Breast epithelium (tissue), 4 donors: ENCODE measurements around the gene RERE. TPM values are rescaled to one million over a fixed set of nuclear protein-coding genes. Genes with fewer than 3 reads are reported as not detected.

Source experiments
- DNase-seq, 2 donors: peaks; one replicate each; pipeline ENCODE4 v3.0.0-alpha.2; 2019; ENCODE audit warnings: low spot score in 2 of 2
- H3K27ac ChIP-seq, 2 donors: fragments of 200-600 bp; sonication (generic) in 1 of 2; one replicate each; pipeline ENCODE4 v1.5.1; 2016 to 2019; ENCODE audit warnings: mild to moderate bottlenecking in 1 of 2
- H3K27me3 ChIP-seq, 2 donors: fragments of 200-600 bp; sonication (generic) in 1 of 2; one replicate each; pipeline versions ENCODE4 v1.5.1 to v1.6.0; 2017 to 2019; ENCODE audit warnings: control low read depth in 1 of 2, mild to moderate bottlenecking in 1 of 2
- H3K36me3 ChIP-seq: fragments of 200-600 bp; one replicate; pipeline ENCODE4 v1.5.1; 2019
- H3K4me1 ChIP-seq, 2 donors: fragments of 200-600 bp; sonication (generic); one replicate each; pipeline ENCODE4 v1.5.1; 2016 to 2019; ENCODE audit warnings: control low read depth in 1 of 2
- H3K4me3 ChIP-seq, 3 donors: fragments of 200-600 bp; sonication (generic); 1 replicate in 2 of 3; 2 replicates in 1 of 3; pipeline ENCODE4 v1.5.1; 2016 to 2019; ENCODE audit warnings: mild to moderate bottlenecking in 3 of 3, moderate library complexity in 2 of 3
- H3K9me3 ChIP-seq, 2 donors: fragments of 200-600 bp; sonication (generic) in 1 of 2; one replicate each; pipeline ENCODE4 v1.5.1; 2016 to 2019; ENCODE audit warnings: control low read depth in 1 of 2
- POLR2A ChIP-seq: fragments of 450-650 bp; IDR thresholded peaks from one replicate; pipeline ENCODE4 v1.6.1; 2016; ENCODE audit warnings: antibody characterized with exemption, mild to moderate bottlenecking, moderate library complexity
- POLR2AphosphoS5 ChIP-seq, 3 donors: sonication (generic); formaldehyde crosslinking; IDR thresholded peaks; one replicate each; pipeline ENCODE4 v1.6.1; 2017; ENCODE audit warnings: antibody characterized with exemption in 3 of 3
- intact Hi-C: fragments of 100-400 bp; cut with DNase I; formaldehyde crosslinking; loops from one replicate; pipeline ENCODE4 v1.15.1; 2023; ENCODE audit warnings: low total_unique reads
- total RNA-seq, 3 donors: library from RNA; depleted of rRNA; stranded (reverse); fragments of >200 nt; gene quantifications; one replicate each; pipeline ENCODE4 v1.1.0, GENCODE V29; 2016
- TF ChIP-seq, protein P1 (sequence below), 3 donors: fragments of 450-650 bp; IDR thresholded peaks; one replicate each; pipeline ENCODE4 v1.5.1; 2016 to 2017; ENCODE audit warnings: antibody characterized with exemption in 3 of 3, mild to moderate bottlenecking in 3 of 3, moderate library complexity in 3 of 3

Gene RERE
- total RNA-seq, 3 donors from 2014 or later: 65.8 to 166 (median 123) TPM

DNA sequence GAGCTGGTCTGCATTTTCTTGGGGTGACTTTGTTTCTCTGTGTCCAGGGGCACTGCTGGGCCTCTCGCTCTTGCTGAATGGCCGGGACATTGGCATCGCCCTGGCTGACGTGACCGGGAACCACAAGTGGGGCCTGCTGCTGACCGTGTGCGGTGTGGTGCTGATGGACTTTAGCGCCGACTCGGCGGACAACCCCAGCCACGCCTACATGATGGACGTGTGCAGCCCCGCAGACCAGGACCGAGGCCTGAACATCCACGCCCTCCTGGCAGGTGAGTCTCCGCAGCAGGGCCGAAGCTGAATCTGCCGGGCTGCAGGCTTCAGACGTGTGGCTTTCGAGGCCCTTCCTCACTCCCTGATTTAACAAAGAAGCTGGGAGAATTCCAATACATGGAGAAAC lies 491.7 kb downstream of the RERE start:
- Histone ChIP-seq H3K9me3 (no peaks in the 10 kb centered on the region), H3K4me3 (no peak overlapping the region), H3K27ac (no peak overlapping the region), H3K27me3 (no peaks in the 10 kb centered on the region), H3K4me1 (no peaks in the 10 kb centered on the region), H3K36me3 (no peaks in the 10 kb centered on the region)
- TF ChIP-seq POLR2A: no peak
- TF ChIP-seq, protein P1, sequence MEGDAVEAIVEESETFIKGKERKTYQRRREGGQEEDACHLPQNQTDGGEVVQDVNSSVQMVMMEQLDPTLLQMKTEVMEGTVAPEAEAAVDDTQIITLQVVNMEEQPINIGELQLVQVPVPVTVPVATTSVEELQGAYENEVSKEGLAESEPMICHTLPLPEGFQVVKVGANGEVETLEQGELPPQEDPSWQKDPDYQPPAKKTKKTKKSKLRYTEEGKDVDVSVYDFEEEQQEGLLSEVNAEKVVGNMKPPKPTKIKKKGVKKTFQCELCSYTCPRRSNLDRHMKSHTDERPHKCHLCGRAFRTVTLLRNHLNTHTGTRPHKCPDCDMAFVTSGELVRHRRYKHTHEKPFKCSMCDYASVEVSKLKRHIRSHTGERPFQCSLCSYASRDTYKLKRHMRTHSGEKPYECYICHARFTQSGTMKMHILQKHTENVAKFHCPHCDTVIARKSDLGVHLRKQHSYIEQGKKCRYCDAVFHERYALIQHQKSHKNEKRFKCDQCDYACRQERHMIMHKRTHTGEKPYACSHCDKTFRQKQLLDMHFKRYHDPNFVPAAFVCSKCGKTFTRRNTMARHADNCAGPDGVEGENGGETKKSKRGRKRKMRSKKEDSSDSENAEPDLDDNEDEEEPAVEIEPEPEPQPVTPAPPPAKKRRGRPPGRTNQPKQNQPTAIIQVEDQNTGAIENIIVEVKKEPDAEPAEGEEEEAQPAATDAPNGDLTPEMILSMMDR (IDR thresholded peaks at IDR 0.05): no peak
- TF ChIP-seq POLR2AphosphoS5 (IDR thresholded peaks at IDR 0.05): no peak
- DNase-seq: no peak
- intact Hi-C loops: no loop called here

- no peaks in the 10 kb centered on the region for H3K4me1 ChIP-seq
- H3K4me3 ChIP-seq: no peak overlapping the region
Observed at GRCh38 chr1:8324176-8324810, 493.1 kb downstream of the RERE start.

GRCh38 chr1:8323706-8324105 lies 493.7 kb downstream of the RERE start:
- H3K36me3 ChIP-seq: no peaks in the 10 kb centered on the region
- H3K4me3 ChIP-seq: no peak overlapping the region
- H3K9me3 ChIP-seq: no peaks in the 10 kb centered on the region
- no peaks in the 10 kb centered on the region for H3K4me1 ChIP-seq
- no peak for DNase-seq
- no peaks in the 10 kb centered on the region for H3K27me3 ChIP-seq
- intact Hi-C loops: no loop called here
- H3K27ac ChIP-seq: no peak overlapping the region
- TF ChIP-seq, protein P1 (IDR thresholded peaks at IDR 0.05): no peak
- TF ChIP-seq POLR2AphosphoS5 (IDR thresholded peaks at IDR 0.05) (peak in 1 of 3 donors; percentile 10), POLR2A (no peak)

More at GRCh38 chr1:8324176-8324810, 493.1 kb downstream of the RERE start:
- H3K27ac ChIP-seq: no peak overlapping the region
- no peaks in the 10 kb centered on the region for H3K36me3 ChIP-seq
- intact Hi-C loops: no loop called here
- TF ChIP-seq POLR2A: no peak
- no peak for TF ChIP-seq POLR2AphosphoS5 (IDR thresholded peaks at IDR 0.05)
- TF ChIP-seq, protein P1 (IDR thresholded peaks at IDR 0.05): no peak
- H3K27me3 ChIP-seq: no peaks in the 10 kb centered on the region
- H3K9me3 ChIP-seq: no peaks in the 10 kb centered on the region
- DNase-seq: no peak

DNA sequence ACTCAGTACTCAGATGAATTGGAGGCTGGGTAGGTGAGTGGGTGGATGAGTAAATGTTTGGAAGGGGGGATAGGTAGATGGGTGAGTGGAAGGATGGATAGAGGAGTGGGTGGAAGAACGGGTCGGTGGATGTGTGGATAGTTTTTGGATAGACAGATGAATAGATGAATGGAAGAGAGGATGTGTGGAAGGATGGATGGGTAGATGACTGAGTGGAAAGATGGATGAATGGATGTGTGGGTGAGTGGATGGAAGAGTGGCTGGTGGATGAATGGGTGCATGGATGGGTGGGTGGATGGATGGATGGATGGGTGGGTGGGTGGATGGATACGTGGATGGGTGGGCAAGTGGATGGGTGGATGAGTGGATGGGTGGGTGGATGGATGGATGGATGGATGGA lies 495.8 kb downstream of the RERE start:
- intact Hi-C loops: no loop called here
- Histone ChIP-seq H3K4me1 (peaks cover 3 to 4% of the 10 kb centered on the region in 2 donors), H3K27ac (no peak overlapping the region), H3K36me3 (no peaks in the 10 kb centered on the region), H3K27me3 (no peaks in the 10 kb centered on the region), H3K9me3 (no peaks in the 10 kb centered on the region), H3K4me3 (no peak overlapping the region)
- no peak for DNase-seq
- TF ChIP-seq, protein P1 (IDR thresholded peaks at IDR 0.05): no peak
- no peak for TF ChIP-seq POLR2AphosphoS5 (IDR thresholded peaks at IDR 0.05)
- TF ChIP-seq POLR2A: no peak

DNA sequence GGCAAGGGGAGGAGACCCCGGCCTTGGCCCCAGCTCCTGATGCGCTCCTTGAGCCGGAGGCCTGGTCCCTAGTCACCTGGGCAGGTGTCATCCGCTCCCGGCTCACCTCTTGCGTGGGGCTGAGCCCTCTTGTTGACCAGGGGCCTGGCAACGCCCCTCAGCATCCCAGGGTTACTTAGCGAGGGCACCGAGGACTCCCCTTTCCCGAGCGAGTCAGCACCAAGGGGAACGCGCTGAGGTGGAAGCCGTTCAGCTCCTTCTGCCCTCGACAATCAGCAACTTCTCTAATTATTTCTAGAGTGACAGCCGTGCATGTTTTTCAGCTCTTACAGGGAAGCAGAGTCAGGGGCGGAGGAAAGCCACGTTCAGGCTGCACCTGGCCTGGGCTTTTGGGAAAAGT lies 499.0 kb downstream of the RERE start:
- TF ChIP-seq, protein P1 (IDR thresholded peaks at IDR 0.05): no peak
- no peak for TF ChIP-seq POLR2A
- no peak for TF ChIP-seq POLR2AphosphoS5 (IDR thresholded peaks at IDR 0.05)
- DNase-seq: no peak
- intact Hi-C loops: loop anchor here (10.0 kb wide), 1 partner anchor 334 kb away; no protein-coding TSS in a partner anchor
- peak overlapping the region; percentile 29 to 38 for H3K27ac ChIP-seq
- peak overlapping the region; percentile 62 to 92 (median 68) for H3K4me3 ChIP-seq
- H3K9me3 ChIP-seq: no peaks in the 10 kb centered on the region
- H3K36me3 ChIP-seq: no peaks in the 10 kb centered on the region
- peaks cover 3 to 4% of the 10 kb centered on the region in 2 donors for H3K4me1 ChIP-seq
- no peaks in the 10 kb centered on the region for H3K27me3 ChIP-seq
